Stimulated activated naive CD4-positive, alpha-beta T cell (primary cell): ENCODE measurements around the gene SFT2D2.

ENCODE experiments used
- DNase-seq, 6 experiments: peaks; one replicate each; lab custom pipeline; 2025; lab: John Stamatoyannopoulos, UW

SFT2D2 gene

DNA sequence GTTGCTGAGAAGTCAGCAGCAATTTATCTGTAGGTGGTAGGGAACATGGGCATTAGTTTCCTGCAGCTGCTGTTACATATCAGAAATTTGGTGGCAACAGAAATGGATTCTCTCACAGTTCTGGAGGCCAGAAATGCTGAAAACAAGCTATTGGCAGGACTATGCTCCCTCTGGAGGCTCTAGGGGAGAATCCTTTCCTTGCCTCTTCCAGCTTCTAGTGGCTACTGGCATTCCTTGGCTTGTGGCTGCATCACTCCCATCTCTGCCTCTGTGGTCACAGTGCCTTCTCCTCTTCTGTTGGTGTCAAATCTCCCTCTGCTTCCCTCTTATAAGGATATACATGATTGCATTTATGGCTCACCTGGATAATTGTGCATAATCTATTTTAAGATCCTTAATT is 2.5 kb upstream of the SFT2D2 start:
- DNase-seq, result no peak

DNA sequence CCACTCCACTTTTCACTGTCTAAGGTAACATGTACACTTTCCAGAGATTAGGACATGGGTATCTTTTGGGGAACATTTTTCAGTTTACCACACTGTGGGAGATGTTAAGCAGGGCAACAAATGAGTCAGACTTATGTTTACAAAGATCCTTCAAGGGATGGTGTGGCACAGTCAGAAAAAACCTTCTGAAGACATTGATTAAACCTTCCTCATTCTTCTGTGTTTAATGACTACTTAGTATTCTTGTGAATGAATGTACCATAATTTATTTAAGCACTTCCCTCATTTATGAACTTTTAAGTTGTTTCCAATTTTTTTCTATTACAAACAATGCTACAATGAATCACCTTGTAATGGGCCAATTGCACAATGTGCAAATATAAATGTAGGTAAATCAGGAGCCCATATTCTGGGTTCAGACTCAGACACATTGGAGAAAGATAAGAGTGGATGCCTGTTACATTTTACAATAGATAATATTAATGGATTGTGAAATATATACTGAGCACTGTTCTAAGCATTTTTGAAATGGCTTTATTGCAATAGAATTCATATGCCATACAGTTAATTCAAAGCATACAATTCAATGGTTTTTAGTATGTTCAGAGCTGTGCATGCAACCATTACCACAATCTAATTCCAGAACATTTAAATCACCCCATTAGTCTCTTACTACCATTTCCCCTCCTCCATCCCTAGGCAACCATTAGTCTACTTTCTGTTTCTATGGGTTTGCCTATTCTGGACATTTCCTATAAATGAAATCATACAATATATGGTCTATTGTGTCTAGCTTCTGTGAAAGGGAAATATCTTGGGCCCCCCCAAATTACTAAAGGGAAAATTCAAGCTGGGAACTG is 1.9 kb upstream of the SFT2D2 start:
- no peak for DNase-seq

DNA sequence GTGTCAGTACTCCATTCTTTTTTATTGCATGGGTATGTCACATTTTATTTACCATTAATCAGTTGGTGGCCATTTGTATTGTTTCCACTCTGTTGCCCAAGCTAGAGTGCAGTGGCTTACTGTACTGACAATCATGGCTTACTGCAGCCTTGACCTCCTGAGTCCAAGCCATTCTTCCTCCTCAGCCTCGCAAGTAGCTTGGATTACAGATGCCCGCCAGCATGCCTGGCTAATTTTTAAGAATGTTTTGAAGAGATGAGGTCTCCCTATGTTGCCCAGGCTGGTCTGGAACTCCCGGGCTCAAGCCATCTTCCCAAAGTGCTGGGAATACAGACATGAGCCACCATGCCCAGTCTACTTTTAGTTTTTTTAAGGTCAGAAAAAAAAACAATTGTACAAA is 813 bp upstream of the SFT2D2 start:
- DNase-seq, result no peak

DNA sequence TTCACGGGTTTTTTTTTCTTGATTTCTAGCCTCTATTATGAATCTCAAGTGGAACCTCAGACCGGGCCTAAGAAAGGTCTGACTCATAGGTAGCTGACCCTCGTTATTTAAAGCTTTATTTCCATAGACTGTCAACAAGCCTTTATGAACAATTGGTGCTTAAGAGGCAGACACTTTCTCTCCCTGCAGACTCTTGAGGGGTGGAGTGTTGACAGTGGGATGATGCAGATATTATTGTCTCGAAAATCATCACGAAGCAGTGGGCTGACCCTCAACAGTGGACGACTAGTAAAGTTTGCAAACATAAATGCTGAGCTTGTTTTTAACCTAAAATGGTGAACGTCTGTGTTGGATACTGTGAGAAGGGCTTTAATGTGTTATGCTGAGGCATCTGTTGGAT is 1.8 kb downstream of the SFT2D2 start:
- DNase-seq, result no peak

DNA sequence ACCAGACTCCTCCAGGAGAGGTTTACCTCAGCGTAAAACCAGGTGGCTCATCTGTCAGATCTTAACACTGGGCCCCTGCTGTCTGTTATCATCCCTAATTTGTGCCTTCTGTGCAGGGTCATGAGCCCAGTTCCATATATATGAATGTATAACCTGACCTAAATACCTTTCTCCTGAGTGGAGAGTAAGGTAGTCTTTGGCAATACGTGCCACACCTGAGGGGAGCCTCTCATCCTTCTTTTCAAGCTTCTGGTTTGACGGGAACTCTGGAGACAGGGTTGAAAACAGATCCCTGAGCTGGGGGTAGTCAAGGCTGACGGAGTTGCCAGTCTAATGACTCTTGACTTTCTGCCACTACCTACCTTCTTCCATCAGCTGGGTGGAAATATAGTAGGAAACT is 4.1 kb downstream of the SFT2D2 start:
- no peak for DNase-seq

DNA sequence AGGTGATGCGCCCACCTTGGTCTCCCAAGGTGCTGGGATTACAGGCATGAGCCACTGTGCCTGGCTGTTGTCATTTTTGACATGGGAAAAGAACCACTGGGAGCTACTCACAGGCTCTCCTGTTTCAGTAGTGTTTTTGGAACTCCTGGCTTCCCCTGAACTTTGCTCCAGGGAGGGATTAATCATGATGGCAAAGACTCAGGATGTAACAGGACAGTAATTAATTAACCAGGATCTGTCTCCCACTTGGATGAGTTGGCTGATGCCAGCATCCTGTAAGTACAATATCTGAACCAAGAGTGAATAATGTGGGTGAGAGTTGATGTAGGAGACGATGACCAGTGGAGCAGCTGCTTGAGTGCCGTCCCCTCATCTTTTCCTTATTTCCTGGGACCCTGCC is 4.9 kb downstream of the SFT2D2 start:
- no peak for DNase-seq

DNA sequence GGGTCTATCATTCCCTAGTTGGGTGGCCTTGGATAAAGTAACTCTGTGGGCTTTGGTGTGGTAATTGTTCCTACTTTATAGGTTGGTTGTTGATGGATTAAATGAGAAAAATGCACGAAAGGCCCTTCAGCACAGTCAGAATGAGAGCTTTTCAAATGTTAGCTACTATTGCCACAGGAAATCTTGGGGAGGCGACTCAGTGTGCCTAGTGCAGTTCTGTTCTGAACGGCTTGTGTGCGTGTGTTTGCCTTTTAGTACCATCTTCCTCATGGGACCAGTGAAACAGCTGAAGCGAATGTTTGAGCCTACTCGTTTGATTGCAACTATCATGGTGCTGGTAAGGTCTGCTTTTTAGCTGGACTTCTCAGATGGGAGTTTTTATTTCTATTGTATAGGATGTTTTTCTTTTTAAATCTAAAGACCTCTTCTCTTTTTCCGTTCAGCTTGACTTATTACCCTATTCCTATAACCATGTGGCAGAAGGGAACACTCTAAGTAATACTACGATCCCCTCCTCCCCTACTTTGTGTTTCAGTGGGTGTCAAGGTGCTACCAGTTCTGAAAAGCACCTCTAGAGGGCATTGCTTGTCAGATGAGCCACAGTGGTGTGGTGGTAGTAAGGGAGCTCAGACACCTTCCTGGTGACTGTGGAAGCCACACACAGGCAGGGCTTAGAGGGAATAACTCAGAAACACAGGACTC is 9.2 kb downstream of the SFT2D2 start:
- peak in 3 of 6 experiments; percentile 10 to 32 (median 19) for DNase-seq

DNA sequence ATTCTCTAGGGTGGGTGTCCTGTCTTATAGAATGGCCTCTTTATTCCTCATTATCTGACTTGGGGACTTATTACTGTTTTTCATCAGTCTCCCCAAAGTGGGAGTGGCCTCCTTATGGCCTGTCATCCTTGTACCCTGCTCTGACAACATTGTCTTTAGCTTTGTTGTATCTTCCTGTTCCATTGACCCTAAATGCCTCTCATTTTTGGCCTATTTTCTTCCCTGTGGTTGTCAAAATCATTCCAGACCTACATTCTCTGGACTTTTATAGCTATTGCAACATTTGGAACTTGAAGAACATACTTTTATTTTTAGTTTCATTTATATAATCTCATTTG is 9.7 kb downstream of the SFT2D2 start:
- DNase-seq, result no peak

DNA sequence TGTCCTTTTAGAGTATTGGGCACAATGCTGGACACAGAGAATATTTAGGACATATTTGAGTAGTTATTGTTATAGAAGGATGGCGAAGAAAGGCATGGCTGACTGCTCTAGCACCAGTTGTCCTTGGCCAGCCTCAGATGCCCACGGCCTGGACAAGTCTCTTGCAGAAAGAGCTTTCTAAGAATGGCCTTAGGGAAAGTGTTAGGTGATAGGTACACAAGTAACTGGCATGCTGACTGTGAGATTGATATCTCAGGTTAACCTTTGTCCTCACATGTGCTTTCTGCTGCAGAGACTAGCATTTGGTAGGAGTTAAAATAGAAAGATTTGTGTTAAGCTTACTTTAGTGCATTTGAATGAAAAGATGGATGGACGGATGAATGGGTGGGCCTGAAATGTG is 10.1 kb downstream of the SFT2D2 start:
- DNase-seq, result no peak

DNA sequence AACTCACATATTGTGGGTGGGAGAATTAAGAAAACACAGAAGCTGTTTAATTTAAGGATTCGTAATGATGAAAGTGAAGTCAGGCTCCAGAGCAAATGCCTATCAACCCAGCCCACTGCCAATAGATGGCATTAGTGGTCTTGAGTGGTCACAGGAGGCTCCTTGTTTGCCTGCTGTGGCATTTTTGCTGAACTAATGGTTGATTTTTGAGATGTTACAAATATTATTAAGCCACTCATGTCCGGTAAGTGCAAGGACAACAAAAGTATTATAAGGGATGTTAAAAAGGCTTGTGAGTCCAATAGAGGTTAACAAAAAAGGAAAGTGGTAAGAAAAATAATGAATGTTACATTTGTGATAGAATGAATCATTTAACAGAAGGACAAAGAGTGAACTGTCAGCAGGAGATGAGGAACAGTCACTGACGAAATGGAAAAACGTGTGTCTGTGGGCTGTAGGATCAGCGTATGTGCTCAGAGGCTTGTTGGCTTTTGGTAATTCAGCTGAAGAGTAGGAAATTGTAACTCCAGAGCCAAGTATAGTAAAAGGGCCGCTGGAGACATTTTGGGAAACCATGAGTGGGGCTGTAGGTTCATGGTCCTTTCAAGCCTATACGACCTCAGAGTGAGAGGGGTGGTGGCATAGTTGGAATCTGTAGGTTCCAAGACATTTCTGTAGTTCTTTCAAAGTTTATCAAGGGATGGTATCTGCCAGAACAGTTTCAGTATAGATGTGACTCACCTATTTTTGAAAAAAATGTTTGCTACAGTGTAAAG is 11.2 kb downstream of the SFT2D2 start:
- no peak for DNase-seq

DNA sequence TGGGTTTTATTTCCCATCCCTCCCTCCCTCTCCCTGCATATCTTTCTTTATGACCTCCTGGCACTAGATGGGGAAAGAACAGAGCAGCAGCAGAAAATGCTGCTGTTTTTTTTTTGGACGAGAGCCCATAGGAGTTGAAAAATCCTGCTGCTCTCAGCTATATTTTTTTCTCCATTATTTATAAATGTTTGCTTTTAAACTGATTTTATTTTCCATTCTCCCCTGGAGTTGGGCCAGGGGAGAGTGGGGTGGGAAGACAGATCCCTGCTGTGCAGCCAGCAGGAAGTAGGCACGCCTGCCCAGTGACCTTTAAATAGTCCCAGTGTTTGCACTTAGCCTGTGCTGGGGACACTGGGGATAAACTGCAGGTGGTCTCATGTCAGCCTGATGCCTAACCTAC is 17.4 kb downstream of the SFT2D2 start:
- no peak for DNase-seq

DNA sequence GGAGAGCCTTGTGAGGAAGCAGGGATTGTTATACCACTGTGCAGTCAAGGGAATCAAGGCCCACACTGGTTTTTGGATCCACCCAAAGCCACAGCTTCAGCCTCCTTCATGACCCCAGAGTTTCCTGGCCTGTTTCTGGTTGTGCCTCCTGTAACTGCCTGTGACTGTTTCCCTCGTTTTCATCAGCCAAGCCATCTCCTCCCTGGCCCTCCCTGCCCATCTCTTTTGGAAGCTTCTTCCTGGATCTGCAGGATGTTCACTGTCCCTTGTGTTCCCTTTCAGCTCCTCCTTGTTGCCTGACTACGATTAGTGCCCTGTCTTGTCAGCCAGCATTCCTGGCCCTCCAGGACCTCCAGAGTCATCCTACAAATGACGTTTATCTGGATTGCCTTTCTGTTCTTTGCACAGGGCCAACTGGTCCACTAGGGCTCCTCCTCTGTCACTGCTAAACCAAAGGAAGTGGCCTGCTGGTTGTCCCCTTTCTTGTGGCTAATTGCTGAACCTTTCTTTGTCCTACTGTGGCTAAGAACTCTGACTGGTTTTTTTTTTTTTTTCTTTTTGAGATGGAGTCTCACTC is 17.9 kb downstream of the SFT2D2 start:
- no peak for DNase-seq

DNA sequence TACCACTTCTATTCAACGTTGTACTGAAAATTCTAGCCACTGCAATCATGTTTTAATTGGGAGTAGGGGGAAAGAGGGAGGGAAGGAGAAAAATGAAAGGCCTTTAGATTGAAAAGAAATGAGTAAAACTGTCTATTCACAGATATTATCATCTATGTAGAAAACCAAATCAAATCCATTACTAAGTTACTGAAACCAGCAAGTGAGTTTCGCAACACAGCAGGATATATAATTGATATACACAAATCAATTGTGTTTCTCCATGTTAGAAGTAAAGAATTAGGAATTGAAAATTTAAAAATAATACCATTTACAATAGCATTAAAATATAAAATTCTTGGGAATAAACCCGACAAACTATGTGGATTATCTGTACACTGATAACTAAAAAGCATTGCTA is 19.2 kb downstream of the SFT2D2 start:
- no peak for DNase-seq

DNA sequence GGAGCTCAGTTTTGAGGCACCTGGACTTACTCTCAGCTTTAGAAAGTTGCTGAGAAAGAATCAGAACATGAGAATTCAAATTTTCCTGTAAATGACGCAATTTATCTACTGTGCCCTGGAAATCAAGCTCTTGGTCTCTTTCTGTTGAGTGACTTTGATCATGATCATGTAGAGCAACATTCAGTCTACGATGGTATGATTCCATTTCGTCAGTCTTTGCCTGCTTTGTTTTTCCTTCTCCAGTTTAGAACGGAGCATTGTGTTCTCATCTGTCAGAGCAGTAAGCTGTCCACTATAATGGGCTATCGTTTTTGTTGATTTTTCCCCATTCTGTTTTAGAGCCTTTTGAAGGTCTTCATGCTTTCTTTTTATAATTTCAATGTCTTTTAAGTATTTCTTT is 20.7 kb downstream of the SFT2D2 start:
- DNase-seq, result no peak

DNA sequence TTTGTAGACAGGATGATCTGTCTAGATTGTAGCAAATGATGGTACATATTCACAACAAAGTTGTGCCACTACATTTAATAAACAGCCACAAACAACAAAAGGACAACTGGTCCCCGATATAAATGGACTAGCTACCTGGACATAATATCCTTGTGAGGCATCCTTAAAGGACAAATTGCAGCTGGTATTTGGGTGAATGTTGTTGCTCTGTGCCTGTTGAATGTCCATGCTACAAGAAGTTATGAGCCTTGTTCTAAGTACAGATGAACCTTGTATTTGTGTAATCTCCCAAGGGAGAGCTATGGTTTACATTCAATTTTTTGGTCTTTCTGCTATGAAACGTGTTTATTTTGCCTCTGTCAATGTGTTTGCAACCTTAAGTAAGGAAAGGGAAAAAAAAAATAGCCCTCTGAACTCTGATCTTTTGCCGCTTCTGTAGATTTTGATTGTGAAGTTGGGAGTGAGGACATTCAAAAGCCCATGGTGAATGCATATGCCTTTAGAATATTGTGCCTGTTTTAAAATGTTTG is 26.5 kb downstream of the SFT2D2 start:
- no peak for DNase-seq

DNA sequence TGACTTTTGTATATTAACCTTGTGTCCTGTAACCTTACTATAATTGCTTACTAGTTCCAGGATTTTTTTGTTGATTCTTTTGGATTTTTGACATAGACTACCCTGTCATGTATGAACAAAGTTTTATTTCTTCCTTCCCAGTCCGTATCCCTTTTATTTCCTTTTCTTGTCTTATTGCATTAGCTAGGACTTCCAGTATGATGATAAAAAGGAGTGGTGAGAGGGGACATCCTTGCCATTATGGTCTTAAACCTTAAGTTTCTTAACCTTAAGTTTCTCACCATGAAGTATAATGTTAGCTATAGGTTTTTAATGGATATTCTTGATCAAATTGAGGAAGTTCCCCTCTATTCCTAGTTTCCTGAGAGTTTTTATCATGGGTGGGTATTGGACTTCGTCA is 30.4 kb downstream of the SFT2D2 start:
- no peak for DNase-seq

DNA sequence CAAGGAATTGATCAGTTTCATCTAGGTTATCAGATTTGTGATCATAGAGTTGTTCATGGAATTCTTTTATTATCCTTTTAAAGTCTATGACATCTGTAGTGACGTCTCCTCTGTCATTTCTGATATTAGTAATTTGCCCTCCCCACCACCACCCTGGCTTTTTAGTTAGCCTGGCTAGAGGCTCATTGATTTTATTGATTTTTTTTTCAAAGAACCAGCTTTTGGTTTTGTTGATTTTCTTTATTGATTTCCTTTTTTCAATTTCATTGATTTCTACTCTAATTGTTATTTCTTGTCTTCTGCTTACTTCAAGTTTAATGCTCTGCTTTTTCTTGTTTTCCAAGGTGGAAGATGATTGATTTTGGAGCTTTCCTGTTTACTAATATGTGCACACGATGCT is 31.6 kb downstream of the SFT2D2 start:
- DNase-seq, result no peak

DNA sequence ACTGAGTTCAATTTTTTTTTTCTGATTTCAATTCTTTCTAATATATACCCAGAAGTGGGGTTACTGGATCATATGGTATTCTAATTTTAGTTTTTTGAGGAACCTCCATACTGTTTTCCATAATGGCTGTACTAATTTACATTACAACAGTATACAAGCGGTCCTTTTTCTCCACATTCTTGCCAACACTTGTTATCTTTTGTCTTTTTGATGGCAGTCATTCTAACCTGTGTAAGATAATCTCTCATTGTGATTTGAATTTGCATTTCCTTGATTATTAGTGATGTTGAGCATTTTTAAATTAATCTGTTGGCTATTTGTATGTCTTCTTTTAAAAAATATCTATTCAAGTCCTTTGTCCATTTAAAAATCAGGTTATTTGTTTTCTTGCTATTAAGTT is 33.8 kb downstream of the SFT2D2 start:
- DNase-seq, result no peak

DNA sequence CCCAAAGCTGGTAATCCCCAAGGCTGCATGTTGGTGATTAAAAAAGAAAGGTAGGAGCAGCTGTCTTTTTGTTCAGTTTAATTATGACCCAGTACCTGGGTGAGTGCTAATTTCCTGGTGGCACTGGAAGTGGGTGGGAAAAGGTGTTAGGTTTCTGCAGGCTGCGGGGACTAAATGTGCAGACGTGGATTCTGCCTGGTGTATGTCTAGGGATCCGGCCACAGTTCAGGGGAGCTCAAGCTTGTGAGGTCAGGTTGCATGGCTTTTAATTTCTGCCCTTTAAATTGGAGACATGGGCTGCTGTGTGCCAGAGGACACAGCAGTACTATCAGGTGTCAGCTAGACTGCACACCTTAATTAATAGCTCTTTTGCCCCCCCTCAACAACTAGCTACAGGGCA is 34.6 kb downstream of the SFT2D2 start:
- DNase-seq, result no peak

DNA sequence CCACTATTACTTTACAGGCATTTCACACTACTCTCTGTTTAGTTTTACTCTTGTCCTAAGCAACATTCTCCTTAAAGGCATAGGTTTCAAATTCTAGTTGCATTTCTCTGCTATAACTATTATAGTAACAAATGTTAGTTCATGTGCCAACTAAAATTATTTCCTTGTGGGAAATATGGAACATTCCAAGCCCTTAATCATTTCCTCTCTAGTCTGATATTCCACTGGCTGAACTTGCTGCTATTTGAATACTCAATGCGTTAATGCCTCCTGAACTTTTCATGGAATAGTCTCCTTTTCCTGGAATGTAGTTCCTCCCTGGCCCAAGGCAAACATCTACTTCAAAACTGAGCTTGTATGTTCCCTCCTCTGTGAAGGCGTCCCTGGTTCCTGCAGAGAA is 35.6 kb downstream of the SFT2D2 start:
- no peak for DNase-seq

DNA sequence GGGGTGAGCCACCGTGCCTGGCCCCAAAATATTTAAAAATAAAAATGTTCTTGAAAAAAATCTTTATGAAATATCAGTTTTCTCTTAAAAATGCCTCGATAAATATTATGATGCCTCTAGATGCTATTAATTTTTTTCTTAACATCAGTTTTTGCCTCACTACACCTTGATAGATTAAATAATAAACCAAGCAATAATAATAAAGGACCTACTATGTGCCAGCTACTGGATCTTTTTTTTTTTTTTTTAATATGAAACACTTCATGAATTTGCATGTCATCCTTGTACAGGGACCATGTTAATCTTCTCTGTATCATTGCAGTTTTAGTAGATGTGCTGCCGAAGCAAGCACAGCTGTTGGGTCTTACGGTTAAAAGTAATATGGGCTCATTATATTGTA is 37.3 kb downstream of the SFT2D2 start:
- DNase-seq, result no peak

DNA sequence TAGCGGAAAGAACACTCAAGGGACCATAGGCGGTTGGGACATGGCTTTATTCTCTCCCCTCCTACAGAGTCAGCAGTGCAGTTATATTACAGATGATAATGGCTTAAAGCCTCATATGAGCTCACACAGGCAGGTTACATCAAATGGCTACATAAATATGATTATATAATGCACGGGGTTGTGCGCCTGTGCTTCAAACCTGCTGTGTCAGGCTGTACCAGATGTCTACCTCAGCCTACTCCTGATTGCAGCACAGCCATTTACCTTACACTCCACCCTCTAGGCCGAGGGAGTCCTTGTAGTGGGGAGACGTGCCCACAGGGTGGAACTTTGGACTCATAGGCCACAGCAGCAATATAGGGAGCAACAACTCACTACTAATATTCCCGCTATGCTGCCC is 38.5 kb downstream of the SFT2D2 start:
- no peak for DNase-seq
